ENCODE results near the gene HIP1R. TPM values are rescaled to one million over a fixed set of nuclear protein-coding genes. Genes with fewer than 3 reads are reported as not detected.

The HIP1R gene
- total and polyA plus RNA-seq, 2 of the 13 experiments (the other 11 are each of a cell fraction or from before 2014, with no cell fraction given): 18.4 to 25.5 TPM

GRCh38 chr12:122895320-122895703 lies 60.1 kb downstream of the HIP1R start:
- 56% methylated on average over 9 of the region's 9 CpGs for WGBS (ENCODE audit: low lambda C conversion rate)
- H3K36me3 ChIP-seq (replicated peaks in 1 of 2; ENCODE audit: control insufficient read depth in 1 of 2, insufficient read depth in 2 of 2, low read length in 2 of 2): no peaks in the 10 kb centered on the region; a peak in 1 of 5 replicates
- ChIA-PET POLR2A (interaction anchor here (1.1 kb wide), 1 partner anchor 16 kb away, joined by 3 read pairs; no protein-coding TSS in a partner anchor), CTCF (ENCODE audit: low intra/inter-chr PET ratio, low total read pairs) (no interaction called here)
- no peak for DNase-seq (ENCODE audit: low spot score)
- peaks cover 3% of the 10 kb centered on the region; the same call in 1 of the 2 replicates for H4K20me1 ChIP-seq (ENCODE audit: insufficient read depth, low read length)
- TF ChIP-seq ZNF687 (CRISPR knock-in tag; IDR thresholded peaks at IDR 0.05): no peak
- TF ChIP-seq, protein P1, sequence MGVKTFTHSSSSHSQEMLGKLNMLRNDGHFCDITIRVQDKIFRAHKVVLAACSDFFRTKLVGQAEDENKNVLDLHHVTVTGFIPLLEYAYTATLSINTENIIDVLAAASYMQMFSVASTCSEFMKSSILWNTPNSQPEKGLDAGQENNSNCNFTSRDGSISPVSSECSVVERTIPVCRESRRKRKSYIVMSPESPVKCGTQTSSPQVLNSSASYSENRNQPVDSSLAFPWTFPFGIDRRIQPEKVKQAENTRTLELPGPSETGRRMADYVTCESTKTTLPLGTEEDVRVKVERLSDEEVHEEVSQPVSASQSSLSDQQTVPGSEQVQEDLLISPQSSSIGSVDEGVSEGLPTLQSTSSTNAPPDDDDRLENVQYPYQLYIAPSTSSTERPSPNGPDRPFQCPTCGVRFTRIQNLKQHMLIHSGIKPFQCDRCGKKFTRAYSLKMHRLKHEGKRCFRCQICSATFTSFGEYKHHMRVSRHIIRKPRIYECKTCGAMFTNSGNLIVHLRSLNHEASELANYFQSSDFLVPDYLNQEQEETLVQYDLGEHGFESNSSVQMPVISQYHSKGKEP (CRISPR knock-in tag; IDR thresholded peaks at IDR 0.05): no peak
- no peak for TF ChIP-seq HIVEP1 (CRISPR knock-in tag; IDR thresholded peaks at IDR 0.05)
- no peak for TF ChIP-seq ZC3H4 (CRISPR knock-in tag; IDR thresholded peaks at IDR 0.05; ENCODE audit: borderline replicate concordance)
- no peak for TF ChIP-seq ZNF556 (CRISPR knock-in tag; IDR thresholded peaks at IDR 0.05; ENCODE audit: borderline replicate concordance)
- TF ChIP-seq PLSCR1 (CRISPR knock-in tag; IDR thresholded peaks at IDR 0.05; ENCODE audit: borderline replicate concordance): 0 out of 2 replicates have a peak, but pooled peaks have one; percentile 49
- TF ChIP-seq ZNF501 (CRISPR knock-in tag; IDR thresholded peaks at IDR 0.05): no peak
- intact Hi-C loops (cut with micrococcal nuclease; ENCODE audit: unreplicated experiment): no loop called here
- H2AFZ ChIP-seq (ENCODE audit: low read length): no peak overlapping the region
- peak overlapping the region; percentile 89 for H3K9ac ChIP-seq (ENCODE audit: insufficient read depth, low read depth, low read length)
- peak overlapping the region; percentile 58 to 79 (median 76) for H3K4me3 ChIP-seq (replicated peaks in 1 of 3; ENCODE audit: insufficient read depth in 1 of 3, low read depth in 2 of 3, low read length in 3 of 3)
- ATAC-seq: no peak
- H3K27ac ChIP-seq (ENCODE audit: extremely low read length, insufficient read depth, low read length): peak overlapping the region; percentile 69
- in situ Hi-C loops (cut with HindIII; ENCODE audit: extremely low pct_ligation_motif_present, low pct_unique_long_range_greater_than_20kb): no loop called here
- BruUV-seq (replicated peaks): no TSS peak
- FAIRE-seq: no peak
- H3K9me3 ChIP-seq (ENCODE audit: low read length): no peaks in the 10 kb centered on the region
- H3K4me2 ChIP-seq (ENCODE audit: low read depth, low read length): peak overlapping the region; percentile 62
- peaks cover 76% of the 10 kb centered on the region for H3K4me1 ChIP-seq (ENCODE audit: insufficient read depth, low read length)
- H3K27me3 ChIP-seq (ENCODE audit: control insufficient read depth in 1 of 2, insufficient read depth in 2 of 2, low read length in 2 of 2): no peaks in the 10 kb centered on the region; a peak in 1 of 5 replicates
- peaks cover 52% of the 10 kb centered on the region for H3K79me2 ChIP-seq (ENCODE audit: insufficient read depth, low read length)

Measured in HepG2 (cell line).